T-helper 9 cell (primary cell): Measurements from ENCODE around the gene RBM10.

Experiments used
- DNase-seq: peaks from one replicate; pipeline ENCODE4 v3.0.0-alpha.2; 2020

RBM10 gene

GRCh38 chrX:47200385-47201150, 55.5 kb downstream of the RBM10 start:
- DNase-seq: no peak

GRCh38 chrX:47201345-47201944, 56.4 kb downstream of the RBM10 start:
- no peak for DNase-seq

- no peak for DNase-seq
These were observed 57.3 kb downstream of the RBM10 start for GRCh38 chrX:47202316-47202715.

- DNase-seq: no peak
These were observed 57.9 kb downstream of the RBM10 start for GRCh38 chrX:47202877-47203276.

GRCh38 chrX:47204970-47205369, 59.9 kb downstream of the RBM10 start:
- no peak for DNase-seq

- DNase-seq: no peak
These were observed 61.3 kb downstream of the RBM10 start for GRCh38 chrX:47206316-47206715.

- DNase-seq: no peak
These were observed 63.1 kb downstream of the RBM10 start for GRCh38 chrX:47208108-47208507.

- no peak for DNase-seq
These were observed 64.7 kb downstream of the RBM10 start for GRCh38 chrX:47209508-47210238.

- DNase-seq: no peak
These were observed 65.8 kb downstream of the RBM10 start for GRCh38 chrX:47210661-47211425.

GRCh38 chrX:47212381-47213293, 67.6 kb downstream of the RBM10 start:
- no peak for DNase-seq

- no peak for DNase-seq
These were observed 69.5 kb downstream of the RBM10 start for GRCh38 chrX:47214435-47215077.

GRCh38 chrX:47215291-47215900, 70.4 kb downstream of the RBM10 start:
- DNase-seq: no peak

GRCh38 chrX:47216393-47216925, 71.4 kb downstream of the RBM10 start:
- DNase-seq: no peak

GRCh38 chrX:47217121-47217851, 72.3 kb downstream of the RBM10 start:
- DNase-seq: no peak

- peak; percentile 97 for DNase-seq
These were observed 72.8 kb downstream of the RBM10 start for GRCh38 chrX:47217852-47218279.

- peak; percentile 67 for DNase-seq
These were observed 73.4 kb downstream of the RBM10 start, which contains the start of gene CDK16 for GRCh38 chrX:47218280-47218919. CDK16 (plus strand) TSS chrX:47218681; CDS start chrX:47223558, 4,877 bp downstream.

- peak; percentile 51 for DNase-seq
These were observed 74.1 kb downstream of the RBM10 start for GRCh38 chrX:47218920-47219815.

GRCh38 chrX:47221756-47222155, 76.7 kb downstream of the RBM10 start:
- no peak for DNase-seq
